Endothelial cell of umbilical vein (primary cell): Measurements from ENCODE around the gene PGAP6. TPM values are rescaled to one million over a fixed set of nuclear protein-coding genes. Genes with fewer than 3 reads are reported as not detected.

Experiments used
- BruUV-seq: library from RNA; stranded (reverse); fragments of 400-500 nt; replicated peaks from 2 replicates; lab custom pipeline; 2021; lab: Mats Ljungman, UMichigan
- CTCF ChIA-PET: fragments of 300-600, 350-600 bp; sonication (Branson Sonifier 250); formaldehyde crosslinking; loops from one replicate; lab custom pipeline; 2021; ENCODE audit warnings: antibody characterized with exemption, inconsistent platforms; lab: Charles Lee
- POLR2A ChIA-PET: fragments of 300-600, 350-600 bp; sonication (Branson Sonifier 250); formaldehyde crosslinking; loops from one replicate; lab custom pipeline; 2021; ENCODE audit warnings: antibody characterized with exemption, inconsistent platforms; lab: Charles Lee
- DNase-seq: peaks from one replicate; pipeline ENCODE4 v3.0.0-alpha.2; 2011; ENCODE audit warnings: low read depth, low spot score
- FAIRE-seq: peaks from 2 replicates; lab custom pipeline; 2011; peaks lifted over from hg19 to GRCh38; lab: Jason Lieb, UNC
- H2AFZ ChIP-seq: 2 replicates; pipeline ENCODE4 v1.6.0; 2012; ENCODE audit warnings: low read depth, low read length, control low read depth, inconsistent platforms
- H3K27ac ChIP-seq: 2 replicates; pipeline ENCODE4 v1.5.1; 2011; ENCODE audit warnings: low read depth, mild to moderate bottlenecking, control low read depth, low read length, moderate library complexity; ENCODE audit not compliant: insufficient read depth
- H3K27me3 ChIP-seq, 2 experiments: 2 replicates each; pipeline versions ENCODE4 v1.6.0 to v1.6.1; 2011; ENCODE audit warnings: low read length in 2 of 2, mixed read lengths in 1 of 2; ENCODE audit not compliant: control insufficient read depth in 2 of 2, insufficient read depth in 2 of 2
- H3K36me3 ChIP-seq, 2 experiments: 2 replicates in 1 of 2; 3 replicates in 1 of 2; pipeline ENCODE4 v1.5.1; 2011; ENCODE audit warnings: low read length in 2 of 2, mild to moderate bottlenecking in 1 of 2, moderate library complexity in 1 of 2; ENCODE audit not compliant: control insufficient read depth in 2 of 2, insufficient read depth in 2 of 2; ENCODE audit errors: extremely low read depth in 1 of 2
- H3K4me1 ChIP-seq: 3 replicates; pipeline ENCODE4 v1.5.1; 2011; ENCODE audit warnings: mild to moderate bottlenecking, low read length; ENCODE audit not compliant: control insufficient read depth, insufficient read depth; ENCODE audit errors: extremely low read depth
- H3K4me2 ChIP-seq: 2 replicates; pipeline ENCODE4 v1.6.1; 2011; ENCODE audit warnings: low read length, control low read depth, mixed read lengths; ENCODE audit not compliant: insufficient read depth
- H3K4me3 ChIP-seq, 3 experiments: fragments of 200-600 bp in 1 of 3; sonication (generic), shearing (Covaris generic) in 1 of 3; replicated peaks in 1 of 3; 2 replicates each; pipeline ENCODE4 v1.5.1; 2011 to 2016; ENCODE audit warnings: control low read depth in 3 of 3, low read length in 3 of 3, mild to moderate bottlenecking in 2 of 3, inconsistent platforms in 1 of 3, low read depth in 1 of 3, moderate library complexity in 1 of 3; ENCODE audit not compliant: insufficient read depth in 1 of 3
- H3K79me2 ChIP-seq: 2 replicates; pipeline ENCODE4 v1.6.0; 2012; ENCODE audit warnings: low read length, inconsistent platforms; ENCODE audit not compliant: control insufficient read depth, insufficient read depth
- H3K9ac ChIP-seq: replicated peaks from 2 replicates; pipeline ENCODE3; 2011; ENCODE audit warnings: low read length, control low read depth; ENCODE audit not compliant: insufficient read depth; ENCODE audit errors: extremely low read depth
- H3K9me1 ChIP-seq: replicated peaks from 3 replicates; pipeline ENCODE4 v1.6.0; 2011; ENCODE audit warnings: mild to moderate bottlenecking, low read length; ENCODE audit not compliant: control insufficient read depth, insufficient read depth; ENCODE audit errors: extremely low read depth
- H3K9me3 ChIP-seq: replicated peaks from 2 replicates; pipeline ENCODE4 v1.5.1; 2012; ENCODE audit warnings: low read length, inconsistent platforms; ENCODE audit not compliant: control insufficient read depth, insufficient read depth
- H4K20me1 ChIP-seq: replicated peaks from 2 replicates; pipeline ENCODE3; 2011; ENCODE audit warnings: mild to moderate bottlenecking, low read length; ENCODE audit not compliant: control insufficient read depth, insufficient read depth; ENCODE audit errors: extremely low read depth
- CTCF ChIP-seq, 2 donors: IDR thresholded peaks; 1 replicate in 1 of 2; 2 replicates in 1 of 2; pipeline ENCODE4 v1.5.1; 2011; ENCODE audit warnings: low read length in 2 of 2, mild to moderate bottlenecking in 2 of 2, moderate library complexity in 2 of 2, control low read depth in 1 of 2, inconsistent platforms in 1 of 2, low read depth in 1 of 2; ENCODE audit not compliant: insufficient read depth in 1 of 2; ENCODE audit errors: extremely low read depth in 1 of 2
- EZH2 ChIP-seq: IDR thresholded peaks from 2 replicates; pipeline ENCODE4 v1.6.1; 2012; ENCODE audit warnings: borderline replicate concordance, low read depth, mild to moderate bottlenecking, moderate library complexity, low read length, inconsistent platforms; ENCODE audit not compliant: severe bottlenecking
- FOS ChIP-seq: IDR thresholded peaks from 2 replicates; pipeline ENCODE4 v1.6.1; 2011; ENCODE audit warnings: mild to moderate bottlenecking, low read length, moderate library complexity, borderline replicate concordance; ENCODE audit not compliant: insufficient read depth
- GATA2 ChIP-seq: IDR thresholded peaks from 2 replicates; pipeline ENCODE4 v1.7.0; 2011; ENCODE audit warnings: low read depth, mild to moderate bottlenecking, moderate library complexity, mixed read lengths, low read length; ENCODE audit not compliant: insufficient read length, insufficient read depth
- JUN ChIP-seq: IDR thresholded peaks from 2 replicates; pipeline ENCODE4 v1.6.1; 2011; ENCODE audit warnings: borderline replicate concordance, low read depth; ENCODE audit not compliant: insufficient read length, insufficient read depth
- MYC ChIP-seq: IDR thresholded peaks from one replicate; pipeline ENCODE4 v1.6.1; 2011; ENCODE audit warnings: mild to moderate bottlenecking, low read depth, low read length
- POLR2A ChIP-seq: IDR thresholded peaks from 2 replicates; pipeline ENCODE4 v1.6.1; 2012; ENCODE audit warnings: low read depth, mild to moderate bottlenecking, control low read depth, low read length
- POLR2AphosphoS5 ChIP-seq: IDR thresholded peaks from 2 replicates; pipeline ENCODE4 v1.6.1; 2012; ENCODE audit warnings: low read depth, mild to moderate bottlenecking, control low read depth, low read length, moderate library complexity; ENCODE audit not compliant: insufficient read depth
- dilution Hi-C: fragments of 300-500 bp; cut with MboI; formaldehyde crosslinking; loops from one replicate; pipeline ENCODE4 v1.15.0; 2019; ENCODE audit warnings: low sequenced_read_pairs; ENCODE audit not compliant: extremely low pct_ligation_motif_present
- intact Hi-C: fragments of 100-400 bp; cut with micrococcal nuclease; formaldehyde crosslinking; loops from one replicate; pipeline ENCODE4 v1.10.0; 2022
- polyA plus RNA-seq, 4 experiments: library from polyadenylated mRNA; depleted of rRNA in 3 of 4; stranded (reverse) in 3 of 4; unstranded in 1 of 4; fragments of >200 nt; gene quantifications; 2 replicates each; pipeline versions ENCODE4 v1.2.1 to v1.2.3, GENCODE V29; 2011 to 2012; ENCODE audit warnings: missing spikeins in 1 of 4
- total RNA-seq: library from RNA; stranded (reverse); gene quantifications from 2 replicates; pipeline ENCODE4 v1.2.3, GENCODE V29; 2021
- TF ChIP-seq, protein P1 (sequence below): IDR thresholded peaks from 2 replicates; pipeline ENCODE4 v1.6.1; 2011; ENCODE audit not compliant: insufficient read depth, insufficient read length

Gene PGAP6
- total and polyA plus RNA-seq, 2 donors (not counting 3 experiments of a cell fraction or from before 2014, with no cell fraction given), result 89.8 to 365 TPM

DNA sequence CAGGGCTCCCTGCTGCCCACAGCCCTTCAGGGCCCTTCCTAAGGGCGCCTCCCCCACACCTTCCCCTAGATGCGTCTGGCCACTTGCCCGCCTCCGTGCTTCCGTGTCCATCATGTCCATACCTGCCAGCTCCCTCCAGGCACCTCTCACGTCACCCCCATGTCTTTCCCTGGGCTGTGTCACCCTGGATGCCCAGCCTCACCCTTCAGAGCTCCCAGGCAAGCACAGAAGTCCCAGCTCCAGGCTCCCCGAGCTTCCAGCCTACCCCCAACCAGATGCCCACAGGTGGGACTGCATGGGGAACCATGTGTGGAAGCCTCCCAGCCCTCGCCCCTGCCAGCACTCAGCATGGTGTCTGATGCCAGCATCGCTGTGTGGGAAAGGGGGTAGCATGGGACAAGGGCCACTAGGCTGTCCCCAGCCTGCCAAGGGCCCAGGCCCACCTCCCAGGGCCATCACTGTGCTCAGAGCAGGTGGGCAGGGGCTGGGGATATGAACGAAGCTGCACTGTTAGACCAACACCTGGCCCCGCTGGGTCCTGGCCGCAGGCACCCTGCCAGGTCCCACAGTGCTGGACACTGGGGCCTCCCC lies 27.4 kb downstream of the PGAP6 start:
- intact Hi-C loops, result loop anchor here (5.0 kb wide), 1 partner anchor 172 kb away; the partner anchor contains the start of gene HBQ1
- POLR2A ChIA-PET, result no interaction called here
- H3K9me3 ChIP-seq, result no peaks in the 10 kb centered on the region
- H3K4me3 ChIP-seq, result no peak overlapping the region
- H4K20me1 ChIP-seq, result no peaks in the 10 kb centered on the region
- H2AFZ ChIP-seq, result no peak overlapping the region
- no peak overlapping the region for H3K4me2 ChIP-seq
- no TSS peak for BruUV-seq
- H3K9ac ChIP-seq, result no peak overlapping the region
- H3K4me1 ChIP-seq, result peaks cover 6% of the 10 kb centered on the region
- FAIRE-seq (no peak), DNase-seq (no peak)
- H3K27me3 ChIP-seq, result no peaks in the 10 kb centered on the region
- dilution Hi-C loops, result no loop called here
- CTCF ChIA-PET, result interaction anchor here (1.1 kb wide), 1 partner anchor 9 kb away, joined by 3 read pairs; no protein-coding TSS in a partner anchor
- H3K27ac ChIP-seq, result no peak overlapping the region
- TF ChIP-seq GATA2 (no peak), EZH2 (no peak), JUN (no peak), FOS (no peak), POLR2A (no peak), MYC (no peak), POLR2AphosphoS5 (no peak), CTCF (IDR thresholded peaks at IDR 0.05; ENCODE audit: extremely low read depth in 1 of 2, insufficient read depth in 1 of 2, low read depth in 1 of 2, low read length in 2 of 2) (no peak)
- TF ChIP-seq, protein P1, sequence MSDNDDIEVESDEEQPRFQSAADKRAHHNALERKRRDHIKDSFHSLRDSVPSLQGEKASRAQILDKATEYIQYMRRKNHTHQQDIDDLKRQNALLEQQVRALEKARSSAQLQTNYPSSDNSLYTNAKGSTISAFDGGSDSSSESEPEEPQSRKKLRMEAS, result no peak
- H3K9me1 ChIP-seq, result no peaks in the 10 kb centered on the region
- peaks cover 0 to 3% of the 10 kb centered on the region in 2 experiments for H3K36me3 ChIP-seq
- H3K79me2 ChIP-seq, result peaks cover 20% of the 10 kb centered on the region
